Cortex of kidney (tissue), 1 donor: ENCODE data around the gene GKN1.

Experiments used
- DNase-seq: peaks from one replicate; lab custom pipeline; 2025; lab: John Stamatoyannopoulos, UW

The GKN1 gene

GRCh38 chr2:69010437-69011194 lies 36.2 kb downstream of the GKN1 start:
- no peak for DNase-seq

GRCh38 chr2:69011611-69012157 lies 37.2 kb downstream of the GKN1 start:
- no peak for DNase-seq

- no peak for DNase-seq
Measured at GRCh38 chr2:69012310-69013141, 38.1 kb downstream of the GKN1 start.

- DNase-seq = no peak
Measured at GRCh38 chr2:69013142-69013839, 38.9 kb downstream of the GKN1 start, which contains the start of gene ANTXR1. Gene ANTXR1 (plus strand): TSS chr2:69013179. CDS start chr2:69013500, 321 bp downstream.

GRCh38 chr2:69013840-69014821 lies 39.7 kb downstream of the GKN1 start:
- no peak for DNase-seq

- DNase-seq = no peak
Measured at GRCh38 chr2:69017080-69017479, 42.6 kb downstream of the GKN1 start.

- no peak for DNase-seq
Measured at GRCh38 chr2:69017835-69018234, 43.4 kb downstream of the GKN1 start.

GRCh38 chr2:69018678-69019095 lies 44.3 kb downstream of the GKN1 start:
- no peak for DNase-seq

GRCh38 chr2:69020496-69021426 lies 46.3 kb downstream of the GKN1 start:
- no peak for DNase-seq

GRCh38 chr2:69021727-69022126 lies 47.3 kb downstream of the GKN1 start:
- no peak for DNase-seq

- DNase-seq = no peak
Measured at GRCh38 chr2:69022548-69022947, 48.1 kb downstream of the GKN1 start.

- DNase-seq = no peak
Measured at GRCh38 chr2:69023236-69023635, 48.8 kb downstream of the GKN1 start.

- no peak for DNase-seq
Measured at GRCh38 chr2:69026026-69026425, 51.6 kb downstream of the GKN1 start.

GRCh38 chr2:69026691-69027459 lies 52.4 kb downstream of the GKN1 start:
- no peak for DNase-seq
